HCT116 (cell line): ENCODE measurements around the gene NT5DC2. TPM values are rescaled to one million over a fixed set of nuclear protein-coding genes. Genes with fewer than 3 reads are reported as not detected.

Experiments used
- ATAC-seq: fragments of 200-7000 bp; cut with Tn5 transposase; 2 replicates; pipeline ENCODE4 v1.9.1; 2020; ENCODE audit warnings: mild to moderate bottlenecking, moderate library complexity
- BruUV-seq: library from RNA; stranded (reverse); fragments of 400-500 nt; replicated peaks from 2 replicates; lab custom pipeline; 2021; lab: Mats Ljungman, UMichigan
- CTCF ChIA-PET: fragments of 300-600 bp; sonication (Branson Sonifier 250); formaldehyde crosslinking; loops from one replicate; lab custom pipeline; 2021; ENCODE audit warnings: antibody characterized with exemption; lab: Charles Lee
- POLR2A ChIA-PET: fragments of 300-600, 350-600 bp; sonication (Branson Sonifier 250); formaldehyde crosslinking; loops from one replicate; lab custom pipeline; 2021; ENCODE audit warnings: antibody characterized with exemption; lab: Charles Lee
- RAD21 ChIA-PET, 2 experiments: fragments of 300-600 bp; sonication (Branson Sonifier 250); formaldehyde crosslinking; loops; one replicate each; lab custom pipeline; 2023; ENCODE audit warnings: low total read pairs in 2 of 2; ENCODE audit not compliant: uncharacterized antibody in 2 of 2, unreplicated experiment in 2 of 2, low non-redundant PET in 1 of 2; lab: Charles Lee
- DNase-seq: peaks from one replicate; pipeline ENCODE4 v3.0.0-alpha.2; 2010; ENCODE audit warnings: low read depth, low spot score
- H2AFZ ChIP-seq: fragments of 200-600 bp; shearing (Covaris generic), sonication (generic); 2 replicates; pipeline ENCODE4 v1.6.1; 2017; ENCODE audit warnings: low read depth, mixed run types, mixed read lengths, antibody characterized with exemption, low read length; ENCODE audit not compliant: poor library complexity, severe bottlenecking
- H3K27ac ChIP-seq: 2 replicates; pipeline ENCODE4 v1.5.1; 2012; ENCODE audit warnings: low read depth, low read length
- H3K27me3 ChIP-seq: fragments of 200-600 bp; sonication (generic); 2 replicates; pipeline ENCODE4 v1.6.1; 2016; ENCODE audit warnings: mixed run types, low read length, mixed read lengths; ENCODE audit not compliant: insufficient read depth
- H3K36me3 ChIP-seq, 2 experiments: fragments of 200-500 bp in 1 of 2; fragments of 200-600 bp in 1 of 2; sonication (Bioruptor generic) in 1 of 2; sonication (generic) in 1 of 2; 2 replicates each; pipeline versions ENCODE4 v1.5.1 to v1.6.1; 2014 to 2016; ENCODE audit warnings: low read length in 2 of 2, inconsistent platforms in 1 of 2, mixed read lengths in 1 of 2, mixed run types in 1 of 2; ENCODE audit not compliant: insufficient read depth in 2 of 2, control insufficient read depth in 1 of 2
- H3K4me1 ChIP-seq, 2 experiments: fragments of 200-600 bp in 1 of 2; sonication (generic) in 1 of 2; 2 replicates each; pipeline versions ENCODE4 v1.5.1 to v1.6.1; 2012 to 2017; ENCODE audit warnings: low read length in 2 of 2, inconsistent platforms in 1 of 2, mild to moderate bottlenecking in 1 of 2, mixed read lengths in 1 of 2, mixed run types in 1 of 2, moderate library complexity in 1 of 2; ENCODE audit not compliant: insufficient read depth in 2 of 2, control insufficient read depth in 1 of 2
- H3K4me2 ChIP-seq: fragments of 200-600 bp; sonication (generic); 2 replicates; pipeline ENCODE4 v1.6.1; 2017; ENCODE audit warnings: mixed run types, low read length, mixed read lengths
- H3K4me3 ChIP-seq, 2 experiments: fragments of 200-600 bp in 1 of 2; sonication (generic) in 1 of 2; replicated peaks in 1 of 2; 2 replicates each; pipeline ENCODE4 v1.5.1; 2011 to 2016; ENCODE audit warnings: low read length in 2 of 2, control low read depth in 1 of 2, low read depth in 1 of 2, mild to moderate bottlenecking in 1 of 2, mixed read lengths in 1 of 2, mixed run types in 1 of 2
- H3K79me2 ChIP-seq: fragments of 200-600 bp; sonication (generic); 2 replicates; pipeline ENCODE4 v1.6.1; 2017; ENCODE audit warnings: mild to moderate bottlenecking, mixed run types, low read length, moderate library complexity, mixed read lengths; ENCODE audit not compliant: insufficient read depth
- H3K9ac ChIP-seq: fragments of 200-600 bp; sonication (generic); 2 replicates; pipeline ENCODE4 v1.6.1; 2016; ENCODE audit warnings: low read length, mixed read lengths
- H3K9me2 ChIP-seq: fragments of 200-600 bp; sonication (generic), shearing (Covaris generic); 2 replicates; pipeline ENCODE4 v1.6.1; 2017; ENCODE audit warnings: mixed run types, mild to moderate bottlenecking, moderate library complexity; ENCODE audit not compliant: insufficient read depth
- H3K9me3 ChIP-seq, 2 experiments: fragments of 200-500 bp in 1 of 2; fragments of 200-600 bp in 1 of 2; sonication (Bioruptor generic) in 1 of 2; sonication (generic) in 1 of 2; 2 replicates each; pipeline ENCODE4 v1.6.1; 2014 to 2017; ENCODE audit warnings: low read length in 2 of 2, mixed read lengths in 2 of 2, inconsistent platforms in 1 of 2, low read depth in 1 of 2, mild to moderate bottlenecking in 1 of 2, mixed run types in 1 of 2, moderate library complexity in 1 of 2; ENCODE audit not compliant: control insufficient read depth in 1 of 2, insufficient read depth in 1 of 2
- H4K20me1 ChIP-seq: fragments of 200-600 bp; sonication (generic), shearing (Covaris generic); 2 replicates; pipeline ENCODE4 v1.6.1; 2017; ENCODE audit warnings: mixed run types, mild to moderate bottlenecking, moderate library complexity; ENCODE audit not compliant: insufficient read depth
- ATF3 ChIP-seq: IDR thresholded peaks from 2 replicates; pipeline ENCODE4 v1.6.1; 2012
- CEBPB ChIP-seq: IDR thresholded peaks from 2 replicates; pipeline ENCODE4 v1.6.1; 2012; ENCODE audit warnings: low read depth
- EGR1 ChIP-seq: IDR thresholded peaks from 2 replicates; pipeline ENCODE4 v1.6.1; 2012; ENCODE audit warnings: low read depth
- EZH2 ChIP-seq: fragments of 200-600 bp; sonication (generic); IDR thresholded peaks from 2 replicates; pipeline ENCODE4 v1.6.1; 2017; ENCODE audit warnings: antibody characterized with exemption, mixed run types
- FOSL1 ChIP-seq: IDR thresholded peaks from 2 replicates; pipeline ENCODE4 v1.6.1; 2012; ENCODE audit warnings: low read depth
- JUND ChIP-seq: IDR thresholded peaks from 2 replicates; pipeline ENCODE4 v1.6.1; 2012
- POLR2AphosphoS5 ChIP-seq: IDR thresholded peaks from 2 replicates; pipeline ENCODE4 v1.6.1; 2011; ENCODE audit warnings: mild to moderate bottlenecking, low read depth, low read length, moderate library complexity
- RAD21 ChIP-seq: IDR thresholded peaks from 2 replicates; pipeline ENCODE4 v1.6.1; 2012; ENCODE audit warnings: low read depth, mild to moderate bottlenecking
- SP1 ChIP-seq: IDR thresholded peaks from 2 replicates; pipeline ENCODE4 v1.6.1; 2012; ENCODE audit warnings: low read depth
- TCF7L2 ChIP-seq: IDR thresholded peaks from 2 replicates; pipeline ENCODE4 v1.7.0; 2011; ENCODE audit warnings: borderline replicate concordance, inconsistent platforms; ENCODE audit not compliant: insufficient read depth, insufficient read length; ENCODE audit errors: extremely low read depth
- ZNF274 ChIP-seq: fragments of 200-500 bp; sonication (Bioruptor generic); IDR thresholded peaks from 2 replicates; pipeline ENCODE4 v1.6.1; 2014; ENCODE audit warnings: mild to moderate bottlenecking, low read depth, low read length, inconsistent platforms
- intact Hi-C: fragments of 100-400 bp; cut with micrococcal nuclease; formaldehyde crosslinking; loops from 2 replicates; pipeline ENCODE4 v1.10.0; 2022
- total RNA-seq: library from RNA; stranded (reverse); gene quantifications from one replicate; pipeline ENCODE4 v1.2.1, GENCODE V29; 2021; ENCODE audit not compliant: unreplicated experiment
- TF ChIP-seq, protein P1 (sequence below): IDR thresholded peaks from 2 replicates; pipeline ENCODE4 v1.6.1; 2011; ENCODE audit warnings: mild to moderate bottlenecking, low read length, moderate library complexity; ENCODE audit not compliant: insufficient replicate concordance; ENCODE audit errors: extremely low read depth
- TF ChIP-seq, protein P2 (sequence below), 3 experiments: fragments of 200-600 bp in 1 of 3; sonication (generic) in 1 of 3; IDR thresholded peaks in 2 of 3; conservative IDR thresholded peaks in 1 of 3; 2 replicates each; pipeline ENCODE4 v1.5.1; 2012 to 2017; ENCODE audit warnings: low read depth in 2 of 3, low read length in 2 of 3, antibody characterized with exemption in 1 of 3, borderline replicate concordance in 1 of 3, control low read depth in 1 of 3, mild to moderate bottlenecking in 1 of 3, mixed read lengths in 1 of 3, mixed run types in 1 of 3, moderate library complexity in 1 of 3; ENCODE audit not compliant: insufficient read depth in 1 of 3
- TF ChIP-seq, protein P3 (sequence below): IDR thresholded peaks from 2 replicates; pipeline ENCODE4 v1.6.1; 2012

Gene NT5DC2
- total RNA-seq, 1 experiment from 2014 or later = 125 TPM

- H3K4me3 ChIP-seq = no peak overlapping the region
- ChIA-PET RAD21 (no interaction called here), POLR2A (no interaction called here), CTCF (no interaction called here)
- H3K79me2 ChIP-seq = no peaks in the 10 kb centered on the region
- H2AFZ ChIP-seq = no peak overlapping the region
- no peaks in the 10 kb centered on the region for H3K9me2 ChIP-seq
- no peak overlapping the region for H3K4me2 ChIP-seq
- no peaks in the 10 kb centered on the region for H4K20me1 ChIP-seq
- H3K36me3 ChIP-seq = peaks cover 0 to under 1% of the 10 kb centered on the region in 2 experiments; a peak in 1 of 4 replicates
- intact Hi-C loops = no loop called here
- H3K9ac ChIP-seq = no peak overlapping the region
- no peaks in the 10 kb centered on the region for H3K27me3 ChIP-seq
- DNase-seq (no peak), ATAC-seq (no peak)
- no peak for TF ChIP-seq EGR1
- TF ChIP-seq CEBPB = no peak
- TF ChIP-seq SP1 = no peak
- TF ChIP-seq ZNF274 = no peak
- no peak for TF ChIP-seq EZH2
- TF ChIP-seq, protein P1, sequence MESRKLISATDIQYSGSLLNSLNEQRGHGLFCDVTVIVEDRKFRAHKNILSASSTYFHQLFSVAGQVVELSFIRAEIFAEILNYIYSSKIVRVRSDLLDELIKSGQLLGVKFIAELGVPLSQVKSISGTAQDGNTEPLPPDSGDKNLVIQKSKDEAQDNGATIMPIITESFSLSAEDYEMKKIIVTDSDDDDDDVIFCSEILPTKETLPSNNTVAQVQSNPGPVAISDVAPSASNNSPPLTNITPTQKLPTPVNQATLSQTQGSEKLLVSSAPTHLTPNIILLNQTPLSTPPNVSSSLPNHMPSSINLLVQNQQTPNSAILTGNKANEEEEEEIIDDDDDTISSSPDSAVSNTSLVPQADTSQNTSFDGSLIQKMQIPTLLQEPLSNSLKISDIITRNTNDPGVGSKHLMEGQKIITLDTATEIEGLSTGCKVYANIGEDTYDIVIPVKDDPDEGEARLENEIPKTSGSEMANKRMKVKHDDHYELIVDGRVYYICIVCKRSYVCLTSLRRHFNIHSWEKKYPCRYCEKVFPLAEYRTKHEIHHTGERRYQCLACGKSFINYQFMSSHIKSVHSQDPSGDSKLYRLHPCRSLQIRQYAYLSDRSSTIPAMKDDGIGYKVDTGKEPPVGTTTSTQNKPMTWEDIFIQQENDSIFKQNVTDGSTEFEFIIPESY = no peak
- TF ChIP-seq, protein P2, sequence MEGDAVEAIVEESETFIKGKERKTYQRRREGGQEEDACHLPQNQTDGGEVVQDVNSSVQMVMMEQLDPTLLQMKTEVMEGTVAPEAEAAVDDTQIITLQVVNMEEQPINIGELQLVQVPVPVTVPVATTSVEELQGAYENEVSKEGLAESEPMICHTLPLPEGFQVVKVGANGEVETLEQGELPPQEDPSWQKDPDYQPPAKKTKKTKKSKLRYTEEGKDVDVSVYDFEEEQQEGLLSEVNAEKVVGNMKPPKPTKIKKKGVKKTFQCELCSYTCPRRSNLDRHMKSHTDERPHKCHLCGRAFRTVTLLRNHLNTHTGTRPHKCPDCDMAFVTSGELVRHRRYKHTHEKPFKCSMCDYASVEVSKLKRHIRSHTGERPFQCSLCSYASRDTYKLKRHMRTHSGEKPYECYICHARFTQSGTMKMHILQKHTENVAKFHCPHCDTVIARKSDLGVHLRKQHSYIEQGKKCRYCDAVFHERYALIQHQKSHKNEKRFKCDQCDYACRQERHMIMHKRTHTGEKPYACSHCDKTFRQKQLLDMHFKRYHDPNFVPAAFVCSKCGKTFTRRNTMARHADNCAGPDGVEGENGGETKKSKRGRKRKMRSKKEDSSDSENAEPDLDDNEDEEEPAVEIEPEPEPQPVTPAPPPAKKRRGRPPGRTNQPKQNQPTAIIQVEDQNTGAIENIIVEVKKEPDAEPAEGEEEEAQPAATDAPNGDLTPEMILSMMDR (IDR thresholded peaks at IDR 0.05 in 2 of 3, conservative IDR thresholded peaks at IDR 0.05 in 1 of 3; ENCODE audit: borderline replicate concordance in 1 of 3, insufficient read depth in 1 of 3, low read depth in 2 of 3, low read length in 2 of 3) = no peak
- no peak for TF ChIP-seq POLR2AphosphoS5
- TF ChIP-seq FOSL1 = no peak
- TF ChIP-seq ATF3 = no peak
- no peak for TF ChIP-seq RAD21
- TF ChIP-seq TCF7L2 = no peak
- TF ChIP-seq, protein P3, sequence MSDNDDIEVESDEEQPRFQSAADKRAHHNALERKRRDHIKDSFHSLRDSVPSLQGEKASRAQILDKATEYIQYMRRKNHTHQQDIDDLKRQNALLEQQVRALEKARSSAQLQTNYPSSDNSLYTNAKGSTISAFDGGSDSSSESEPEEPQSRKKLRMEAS = no peak
- no peak for TF ChIP-seq JUND
- peaks cover 0 to 3% of the 10 kb centered on the region in 2 experiments; a peak in 1 of 4 replicates for H3K4me1 ChIP-seq
- no peaks in the 10 kb centered on the region for H3K9me3 ChIP-seq
- H3K27ac ChIP-seq = no peak overlapping the region
- BruUV-seq = no TSS peak
Measured at GRCh38 chr3:52520716-52521487, 12.8 kb downstream of the NT5DC2 start.
